B cell (primary cell): ENCODE data around the gene CDK18. TPM values are rescaled to one million over a fixed set of nuclear protein-coding genes. Genes with fewer than 3 reads are reported as not detected.

Source experiments
- ATAC-seq: fragments of 200-7000 bp; cut with Tn5 transposase; one replicate; pipeline ENCODE4 v1.10.0; 2021; ENCODE audit warnings: low read depth, mild to moderate bottlenecking, moderate number of reproducible peaks, moderate library complexity
- CTCF ChIA-PET: fragments of 350-600 bp; sonication (Branson Sonifier 250); formaldehyde crosslinking; loops from one replicate; lab custom pipeline; 2021; ENCODE audit warnings: antibody characterized with exemption, inconsistent platforms; lab: Charles Lee
- POLR2A ChIA-PET: fragments of 350-600 bp; sonication (Branson Sonifier 250); formaldehyde crosslinking; loops from one replicate; lab custom pipeline; 2021; ENCODE audit warnings: antibody characterized with exemption; lab: Charles Lee
- DNase-seq: peaks from one replicate; pipeline ENCODE4 v3.0.0; 2013
- H2AFZ ChIP-seq: 2 replicates; pipeline ENCODE4 v1.6.1; 2012; ENCODE audit warnings: mild to moderate bottlenecking, low read depth, low read length; ENCODE audit not compliant: insufficient read depth, poor library complexity, severe bottlenecking
- H3K27ac ChIP-seq, 2 donors: 1 replicate in 1 of 2; 2 replicates in 1 of 2; pipeline ENCODE4 v1.5.1; 2012 to 2013; ENCODE audit warnings: low read length in 2 of 2, mild to moderate bottlenecking in 2 of 2, moderate library complexity in 1 of 2
- H3K27me3 ChIP-seq, 4 experiments: fragments of 200-600 bp in 1 of 4; sonication (generic) in 1 of 4; replicated peaks in 1 of 4; 1 replicate in 2 of 4; 2 replicates in 2 of 4; pipeline versions ENCODE4 v1.6.1 to v1.7.0; 2013 to 2016; ENCODE audit warnings: low read length in 3 of 4, mild to moderate bottlenecking in 2 of 4, mixed read lengths in 1 of 4, moderate library complexity in 1 of 4; ENCODE audit not compliant: insufficient read depth in 4 of 4, control insufficient read depth in 3 of 4; ENCODE audit errors: control extremely low read depth in 1 of 4
- H3K36me3 ChIP-seq, 2 experiments: replicated peaks in 1 of 2; 1 replicate in 1 of 2; 2 replicates in 1 of 2; pipeline versions ENCODE4 v1.6.1 to v1.7.1; 2013; ENCODE audit warnings: low read length in 1 of 2; ENCODE audit not compliant: insufficient read depth in 2 of 2, control insufficient read depth in 1 of 2; ENCODE audit errors: control extremely low read depth in 1 of 2, extremely low read depth in 1 of 2
- H3K4me1 ChIP-seq, 2 donors: fragments of 200-600 bp in 1 of 2; sonication (generic) in 1 of 2; 1 replicate in 1 of 2; 2 replicates in 1 of 2; pipeline versions ENCODE4 v1.5.1 to v1.6.1; 2013 to 2017; ENCODE audit warnings: low read length in 2 of 2; ENCODE audit not compliant: control insufficient read depth in 2 of 2, insufficient read depth in 2 of 2
- H3K4me2 ChIP-seq: replicated peaks from 2 replicates; pipeline ENCODE3; 2012; ENCODE audit warnings: mild to moderate bottlenecking, low read depth, low read length; ENCODE audit not compliant: poor library complexity, severe bottlenecking
- H3K4me3 ChIP-seq, 5 experiments: fragments of 200-600 bp in 1 of 5; sonication (generic) in 1 of 5; 1 replicate in 3 of 5; 2 replicates in 2 of 5; pipeline versions ENCODE4 v1.5.1 to v1.7.0; 2011 to 2016; ENCODE audit warnings: low read length in 4 of 5, mild to moderate bottlenecking in 4 of 5, low read depth in 2 of 5, control low read depth in 1 of 5, moderate library complexity in 1 of 5; ENCODE audit not compliant: insufficient read depth in 1 of 5; ENCODE audit errors: control extremely low read depth in 1 of 5, extremely low read depth in 1 of 5
- H3K79me2 ChIP-seq: fragments of 200-600 bp; sonication (generic); one replicate; pipeline ENCODE4 v1.6.0; 2016; ENCODE audit warnings: low read length; ENCODE audit not compliant: control insufficient read depth, insufficient read depth
- H3K9ac ChIP-seq: fragments of 200-600 bp; sonication (generic); 2 replicates; pipeline ENCODE4 v1.6.1; 2017; ENCODE audit warnings: mild to moderate bottlenecking, low read length, moderate library complexity
- H3K9me3 ChIP-seq, 3 donors: one replicate each; pipeline versions ENCODE4 v1.6.1 to v1.7.1; 2013; ENCODE audit warnings: low read length in 2 of 3; ENCODE audit not compliant: control insufficient read depth in 2 of 3, insufficient read depth in 1 of 3; ENCODE audit errors: control extremely low read depth in 1 of 3
- H4K20me1 ChIP-seq: 2 replicates; pipeline ENCODE4 v1.6.0; 2012; ENCODE audit warnings: mild to moderate bottlenecking, low read length; ENCODE audit not compliant: insufficient read depth, control insufficient read depth, poor library complexity, severe bottlenecking
- H3K27ac Mint-ChIP-seq: one replicate; pipeline ENCODE4 v1.8.0; 2021; ENCODE audit warnings: mixed read lengths
- H3K27me3 Mint-ChIP-seq: one replicate; pipeline ENCODE4 v1.8.0; 2021; ENCODE audit warnings: mixed read lengths
- H3K4me1 Mint-ChIP-seq: one replicate; pipeline ENCODE4 v1.8.0; 2021; ENCODE audit warnings: mixed read lengths
- H3K4me3 Mint-ChIP-seq: one replicate; pipeline ENCODE4 v1.8.0; 2021; ENCODE audit warnings: mixed read lengths
- H3K9me3 Mint-ChIP-seq: one replicate; pipeline ENCODE4 v1.8.0; 2022; ENCODE audit warnings: mixed read lengths; ENCODE audit not compliant: insufficient read depth
- CTCF ChIP-seq: fragments of 200-600 bp; IDR thresholded peaks from one replicate; pipeline ENCODE4 v1.8.0; 2022; ENCODE audit warnings: antibody characterized with exemption, mild to moderate bottlenecking
- EZH2 ChIP-seq: IDR thresholded peaks from 2 replicates; pipeline ENCODE4 v1.6.1; 2012; ENCODE audit warnings: borderline replicate concordance, low read depth, mild to moderate bottlenecking, moderate library complexity, low read length; ENCODE audit not compliant: insufficient read depth, poor library complexity, severe bottlenecking
- WGBS: methylation state at CpG from one replicate; pipeline ENCODE4 v1.1.5; 2013; ENCODE audit warnings: missing lambda C conversion rate; ENCODE audit not compliant: insufficient coverage; 5-methylcytosine and 5-hydroxymethylcytosine counted together
- intact Hi-C: fragments of 100-400 bp; cut with micrococcal nuclease; formaldehyde crosslinking; loops from one replicate; pipeline ENCODE4 v1.10.0; 2022
- polyA plus RNA-seq: library from polyadenylated mRNA; depleted of rRNA; stranded (reverse); fragments of >200 nt; gene quantifications from 2 replicates; pipeline ENCODE4 v1.2.3, GENCODE V29; 2012
- total RNA-seq, 2 donors: library from RNA; stranded (reverse); fragments of 120-200 nt in 1 of 2; gene quantifications; 1 replicate in 1 of 2; 2 replicates in 1 of 2; pipeline versions ENCODE4 v1.2.3 to v1.2.4, GENCODE V29; 2013 to 2022

CDK18 gene
- total and polyA plus RNA-seq, 2 donors (not counting 1 experiment from before 2014, with no cell fraction given), result 3.8 to 4.7 TPM

GRCh38 chr1:205491794-205492193 lies 12.7 kb upstream of the CDK18 start:
- Histone ChIP-seq H3K9ac (no peak overlapping the region), H3K9me3 (no peaks in the 10 kb centered on the region), H3K4me3 (no peak overlapping the region), H3K27me3 (peaks cover 0 to 54% (median 10%) of the 10 kb centered on the region in 4 experiments), H3K4me1 (no peaks in the 10 kb centered on the region), H4K20me1 (no peaks in the 10 kb centered on the region), H3K27ac (no peak overlapping the region), H2AFZ (no peak overlapping the region), H3K4me2 (no peak overlapping the region), H3K79me2 (no peaks in the 10 kb centered on the region), H3K36me3 (no peaks in the 10 kb centered on the region)
- ChIA-PET CTCF (interaction anchor here (0.9 to 13.8 kb wide), 8 partner anchors 10 to 218 kb away, joined by 3 to 287 read pairs (median 4); no protein-coding TSS in a partner anchor), POLR2A (no interaction called here)
- WGBS, result 93% methylated on average over 3 of the region's 4 CpGs
- H3K4me3 Mint-ChIP-seq, result no peak overlapping the region
- H3K4me1 Mint-ChIP-seq, result no peaks in the 10 kb centered on the region
- H3K27me3 Mint-ChIP-seq, result peaks cover 69% of the 10 kb centered on the region
- TF ChIP-seq EZH2 (no peak), CTCF (no peak)
- no peaks in the 10 kb centered on the region for H3K9me3 Mint-ChIP-seq
- intact Hi-C loops, result no loop called here
- no peak for DNase-seq
- no peak for ATAC-seq
- H3K27ac Mint-ChIP-seq, result no peak overlapping the region

DNA sequence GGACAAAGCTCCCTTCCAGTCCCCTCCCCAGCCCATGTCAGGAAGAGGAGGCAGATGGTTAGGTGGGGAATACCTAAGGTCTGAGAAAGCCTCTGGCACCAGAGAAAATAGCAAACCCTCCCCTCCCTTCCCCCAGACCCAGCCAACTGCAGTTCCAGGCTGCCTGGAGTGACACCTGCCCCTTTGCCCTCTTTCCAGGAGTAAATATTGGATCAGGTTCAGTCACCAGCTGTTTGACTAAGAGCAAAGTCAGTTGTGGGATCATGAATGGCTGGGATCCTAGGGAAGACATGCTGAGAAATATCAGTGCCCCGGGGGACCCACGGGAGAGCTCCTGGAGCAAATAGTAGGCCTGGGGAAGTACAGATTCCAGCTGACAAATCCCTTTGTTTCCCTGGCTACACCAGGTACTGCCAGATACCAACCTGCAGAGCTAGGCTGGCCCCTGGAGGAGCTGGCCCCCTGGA lies 12.2 kb upstream of the CDK18 start:
- intact Hi-C loops, result no loop called here
- no peaks in the 10 kb centered on the region for H3K4me1 Mint-ChIP-seq
- H4K20me1 ChIP-seq, result no peaks in the 10 kb centered on the region
- TF ChIP-seq CTCF (no peak), EZH2 (no peak)
- no peaks in the 10 kb centered on the region for H3K36me3 ChIP-seq
- ChIA-PET CTCF (interaction anchor here (0.7 to 13.8 kb wide), 9 partner anchors 10 to 167 kb away, joined by 3 to 287 read pairs (median 4); no protein-coding TSS in a partner anchor), POLR2A (no interaction called here)
- no peaks in the 10 kb centered on the region for H3K79me2 ChIP-seq
- H2AFZ ChIP-seq, result no peak overlapping the region
- H3K4me2 ChIP-seq, result no peak overlapping the region
- DNase-seq (no peak), ATAC-seq (no peak)
- no peak overlapping the region for H3K4me3 Mint-ChIP-seq
- peaks cover 69% of the 10 kb centered on the region for H3K27me3 Mint-ChIP-seq
- no peaks in the 10 kb centered on the region for H3K9me3 ChIP-seq
- peaks cover 0 to 53% (median 10%) of the 10 kb centered on the region in 4 experiments for H3K27me3 ChIP-seq
- H3K9ac ChIP-seq, result no peak overlapping the region
- H3K27ac ChIP-seq, result no peak overlapping the region
- no peak overlapping the region for H3K4me3 ChIP-seq
- H3K9me3 Mint-ChIP-seq, result no peaks in the 10 kb centered on the region
- no peak overlapping the region for H3K27ac Mint-ChIP-seq
- WGBS, result 67% methylated on average over 2 of the region's 2 CpGs
- H3K4me1 ChIP-seq, result no peaks in the 10 kb centered on the region
